ENCODE data around the gene AHCYL2.

DNA sequence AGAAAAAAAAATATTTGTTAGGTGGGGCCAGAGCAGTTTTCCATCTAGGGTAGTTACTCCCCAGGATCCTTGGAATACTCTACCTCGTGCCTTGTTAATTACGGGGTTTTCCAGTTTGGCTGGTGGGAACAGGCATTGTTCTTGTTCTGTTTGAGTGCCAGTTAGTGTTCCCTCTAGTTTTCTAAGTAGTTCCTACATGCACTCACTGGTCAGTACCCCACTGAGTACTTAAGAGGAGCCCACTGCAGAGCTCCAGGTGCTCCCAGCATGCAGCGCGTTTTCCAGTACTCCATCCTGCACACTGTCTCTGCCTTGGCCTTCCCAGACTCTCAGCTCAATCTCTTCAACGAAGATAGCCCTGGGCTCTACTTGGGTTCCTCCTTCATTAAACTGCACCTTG is 58.0 kb downstream of the AHCYL2 start:
- TF ChIP-seq, protein P1, sequence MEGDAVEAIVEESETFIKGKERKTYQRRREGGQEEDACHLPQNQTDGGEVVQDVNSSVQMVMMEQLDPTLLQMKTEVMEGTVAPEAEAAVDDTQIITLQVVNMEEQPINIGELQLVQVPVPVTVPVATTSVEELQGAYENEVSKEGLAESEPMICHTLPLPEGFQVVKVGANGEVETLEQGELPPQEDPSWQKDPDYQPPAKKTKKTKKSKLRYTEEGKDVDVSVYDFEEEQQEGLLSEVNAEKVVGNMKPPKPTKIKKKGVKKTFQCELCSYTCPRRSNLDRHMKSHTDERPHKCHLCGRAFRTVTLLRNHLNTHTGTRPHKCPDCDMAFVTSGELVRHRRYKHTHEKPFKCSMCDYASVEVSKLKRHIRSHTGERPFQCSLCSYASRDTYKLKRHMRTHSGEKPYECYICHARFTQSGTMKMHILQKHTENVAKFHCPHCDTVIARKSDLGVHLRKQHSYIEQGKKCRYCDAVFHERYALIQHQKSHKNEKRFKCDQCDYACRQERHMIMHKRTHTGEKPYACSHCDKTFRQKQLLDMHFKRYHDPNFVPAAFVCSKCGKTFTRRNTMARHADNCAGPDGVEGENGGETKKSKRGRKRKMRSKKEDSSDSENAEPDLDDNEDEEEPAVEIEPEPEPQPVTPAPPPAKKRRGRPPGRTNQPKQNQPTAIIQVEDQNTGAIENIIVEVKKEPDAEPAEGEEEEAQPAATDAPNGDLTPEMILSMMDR (IDR thresholded peaks at IDR 0.05), result no peak
- TF ChIP-seq EP300 (IDR thresholded peaks at IDR 0.05), result no peak
- no peak for TF ChIP-seq POLR2A (IDR thresholded peaks at IDR 0.05)
- TF ChIP-seq POLR2AphosphoS5 (IDR thresholded peaks at IDR 0.05), result no peak

Data from gastroesophageal sphincter (tissue), 3 donors.